GM19455 (cell line): ENCODE results near the gene CAMK1D.
"Not testable (repeated sequence)": the region's sequence is repeated elsewhere in the genome, so short reads cannot be mapped to it uniquely, and the experiment has no call there.

ENCODE experiments used
- ATAC-seq: cut with Tn5 transposase; IDR thresholded peaks from one replicate; pipeline ENCODE4 v1.9.1; 2021; ENCODE audit not compliant: unreplicated experiment

Gene CAMK1D

DNA sequence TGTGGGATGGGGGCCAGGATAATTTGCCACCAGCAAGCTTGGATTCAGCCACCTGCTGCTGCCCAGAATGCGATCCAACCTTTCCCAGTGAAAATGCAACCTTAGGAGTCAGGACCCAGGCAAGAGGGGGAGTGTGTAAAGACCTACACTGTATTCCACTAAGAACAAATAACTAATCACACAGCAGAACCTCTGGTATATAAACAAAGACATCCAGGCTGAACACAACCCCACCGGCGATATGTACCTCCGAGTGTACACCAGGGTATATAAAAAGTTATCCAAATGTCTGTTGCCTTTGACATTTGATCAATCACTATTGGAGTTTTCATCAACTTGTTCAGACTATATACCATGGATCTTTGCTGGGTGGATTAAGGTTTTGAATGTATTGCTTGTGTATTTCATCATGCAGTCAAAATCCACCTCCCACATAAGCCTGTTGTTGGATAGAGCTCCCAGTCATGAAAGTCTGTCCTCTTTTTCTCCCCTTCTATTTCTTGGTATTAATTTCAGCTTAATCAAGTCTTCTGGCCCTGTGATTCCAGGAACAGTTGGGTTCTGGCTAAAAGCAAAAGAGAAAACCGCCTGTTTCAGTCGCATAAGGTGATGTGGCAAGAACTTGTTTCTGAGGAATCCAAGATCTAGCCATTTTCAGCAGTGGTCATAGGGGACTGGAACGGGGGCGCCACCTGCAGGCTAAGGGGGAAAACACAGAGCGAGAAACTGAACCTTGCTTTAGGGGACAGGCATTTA lies 361.4 kb downstream of the CAMK1D start:
- ATAC-seq: no peak

DNA sequence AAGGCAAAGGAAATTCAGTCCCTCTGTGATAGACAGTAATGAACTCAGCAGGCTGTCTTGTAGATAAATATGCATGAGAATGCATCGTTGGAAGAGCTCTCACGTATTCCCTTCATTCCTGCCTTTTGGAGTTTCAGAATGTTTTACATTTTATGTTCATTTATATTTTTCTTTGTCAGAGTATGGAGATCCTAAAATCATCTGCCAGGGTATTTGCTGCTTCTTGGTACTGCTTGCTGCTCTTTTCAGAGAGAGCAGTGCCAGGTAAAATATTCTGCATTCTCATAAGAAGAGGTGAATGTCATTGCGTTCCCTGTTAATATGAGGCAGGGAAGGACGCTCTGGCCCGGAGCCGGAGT lies 362.0 kb downstream of the CAMK1D start:
- no peak for ATAC-seq

DNA sequence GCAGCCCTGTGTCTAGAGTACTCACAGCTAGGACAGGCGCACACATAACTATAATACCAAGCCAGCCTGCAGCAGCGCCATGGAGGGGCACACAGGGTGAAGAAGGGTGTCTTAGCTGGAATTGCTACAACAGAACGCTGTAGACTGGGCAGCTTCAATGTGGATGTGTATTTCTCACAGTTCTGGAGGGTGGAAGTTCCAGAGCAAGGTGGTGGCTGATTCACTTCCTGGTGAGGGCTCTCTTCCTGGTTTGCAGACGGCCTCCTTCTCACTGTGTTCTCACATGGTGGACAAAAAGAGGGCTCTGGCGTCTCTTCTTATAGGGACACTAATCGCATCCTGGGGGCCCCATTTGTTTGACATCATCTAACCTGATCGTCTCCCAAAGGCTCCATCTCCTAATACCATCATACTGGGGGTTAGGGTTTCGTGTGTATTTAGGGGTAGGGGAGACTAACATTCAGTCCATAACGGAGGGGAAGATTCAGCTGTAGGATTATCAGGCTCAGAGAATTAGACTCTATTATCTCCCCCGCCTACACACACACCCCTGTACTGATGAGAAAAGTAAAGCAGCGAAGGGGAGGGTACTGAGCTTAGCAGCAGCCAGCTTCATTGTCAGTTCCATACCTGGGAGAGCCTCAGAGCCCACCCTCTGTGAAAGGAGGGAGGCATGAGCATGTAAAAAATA lies 363.1 kb downstream of the CAMK1D start:
- ATAC-seq: no peak

DNA sequence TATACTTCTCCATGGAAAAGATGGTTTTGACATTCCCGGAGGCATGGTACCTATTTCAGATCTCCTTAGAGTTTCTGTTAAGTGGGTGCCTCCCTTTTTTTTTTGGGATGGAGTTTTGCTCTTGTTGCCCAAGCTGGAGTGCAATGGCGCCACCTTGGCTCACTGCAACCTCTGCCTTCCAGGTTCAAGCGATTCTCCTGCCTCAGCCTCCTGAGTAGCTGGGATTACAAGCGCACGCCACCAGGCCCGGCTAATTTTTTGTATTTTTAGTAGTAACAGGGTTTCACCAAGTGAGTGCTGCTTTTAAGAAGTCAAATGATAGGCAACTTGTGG lies 363.6 kb downstream of the CAMK1D start:
- ATAC-seq: not testable (repeated sequence)

DNA sequence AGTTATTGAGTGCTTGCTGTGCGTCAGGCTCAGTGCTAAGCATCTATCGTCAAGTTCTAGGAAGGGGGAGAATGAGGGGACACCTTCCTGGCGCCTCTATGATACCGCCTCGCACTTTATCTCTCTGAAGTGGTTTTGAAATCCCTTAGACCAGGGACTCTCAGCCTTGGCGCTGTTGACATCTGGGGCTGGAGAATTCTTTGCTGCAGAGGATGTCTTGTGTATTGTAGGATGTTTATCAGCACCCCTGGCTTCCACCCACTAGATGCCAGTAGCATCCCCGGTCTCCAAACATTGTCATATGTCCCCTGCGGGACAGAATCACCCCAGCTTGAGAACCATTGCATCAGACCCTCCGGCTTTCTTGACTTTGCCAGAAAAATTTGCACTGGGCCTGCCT lies 366.7 kb downstream of the CAMK1D start:
- no peak for ATAC-seq

DNA sequence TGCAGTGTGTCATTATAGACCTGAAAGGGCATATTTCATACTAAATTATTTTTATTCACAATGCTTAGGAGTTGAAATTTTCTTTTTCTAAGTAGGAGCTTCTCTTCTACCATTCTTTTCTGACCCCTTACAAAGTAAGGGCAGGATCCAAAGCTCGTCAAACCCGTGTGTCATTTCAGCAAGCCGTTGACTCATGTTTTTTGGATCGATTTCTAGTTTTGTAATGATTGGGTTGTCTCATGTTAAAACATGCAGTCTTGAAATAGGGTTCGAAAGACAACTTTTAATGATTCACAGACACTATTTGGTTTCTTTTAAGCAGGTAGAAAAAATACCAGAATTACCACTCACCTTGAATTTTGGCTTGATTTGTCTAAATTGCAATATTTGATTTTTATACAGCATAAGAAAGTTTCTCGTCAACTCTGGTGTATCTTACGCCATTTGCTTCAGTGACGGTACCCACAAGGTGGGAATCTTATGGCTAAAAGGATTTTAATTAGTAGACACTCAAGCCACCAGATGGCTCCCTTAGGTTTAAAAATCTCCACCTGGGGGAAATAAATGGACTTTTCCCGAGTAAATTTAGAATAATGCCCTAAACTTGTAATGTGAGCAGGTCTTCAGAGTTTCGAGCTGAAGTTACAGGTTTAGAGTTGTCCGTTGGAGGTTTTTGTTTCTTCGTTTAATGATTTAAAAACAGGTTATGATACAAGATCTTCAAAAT lies 368.8 kb downstream of the CAMK1D start:
- ATAC-seq: no peak

DNA sequence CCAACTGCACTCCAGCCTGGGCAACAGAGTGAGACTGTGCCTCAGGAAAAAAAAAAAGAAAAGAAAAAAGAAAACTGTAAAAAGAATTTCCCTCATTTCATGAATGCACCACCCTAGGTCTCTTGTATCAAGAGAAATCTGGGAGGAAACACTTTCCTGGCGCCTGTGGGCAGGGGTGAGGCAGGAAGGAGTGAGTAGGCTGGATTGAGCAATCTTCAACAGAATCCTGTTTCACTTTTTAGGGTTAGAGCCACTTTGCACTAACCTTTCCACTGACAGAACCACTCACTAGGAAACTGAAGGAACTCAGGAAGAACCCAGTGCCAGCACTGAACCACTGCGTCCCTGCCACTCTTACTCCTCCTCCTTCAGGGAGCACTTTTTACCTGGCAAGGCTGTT lies 370.0 kb downstream of the CAMK1D start:
- no peak for ATAC-seq

DNA sequence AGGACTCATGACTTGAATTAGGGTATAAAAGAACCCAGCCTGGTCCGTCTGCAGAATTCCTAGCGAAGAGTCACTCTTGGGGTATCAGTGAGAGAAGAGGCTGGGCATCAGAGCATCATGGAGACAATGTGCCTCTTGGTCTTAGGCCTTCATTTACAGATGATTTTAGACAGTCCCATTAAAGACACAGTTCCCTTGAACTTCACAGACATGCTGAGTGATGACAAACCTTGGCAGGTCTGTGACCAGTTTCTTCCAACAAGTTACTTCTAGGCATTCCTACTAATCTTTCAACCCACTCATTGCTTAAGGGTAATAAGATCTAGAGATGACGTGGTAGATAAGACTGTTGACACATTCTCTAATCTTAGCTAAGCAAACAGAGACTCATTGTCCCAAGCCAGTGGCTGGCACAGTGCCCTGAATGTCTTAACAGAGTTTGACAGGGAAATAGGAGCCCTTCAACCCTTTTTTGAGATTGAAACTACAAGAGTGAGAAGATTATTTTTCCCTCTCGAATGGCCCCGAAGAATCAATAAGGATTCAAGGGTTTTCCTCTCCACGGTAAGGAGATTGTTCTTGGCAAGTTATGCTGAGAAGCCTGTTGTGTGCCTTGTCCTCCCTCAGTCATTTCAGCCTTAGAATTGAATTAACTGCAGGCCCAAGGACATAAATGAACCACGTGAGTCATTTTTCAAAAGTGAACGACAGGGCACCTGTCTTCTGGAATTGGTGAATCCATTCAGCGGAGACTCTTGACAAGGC lies 371.1 kb downstream of the CAMK1D start:
- no peak for ATAC-seq

DNA sequence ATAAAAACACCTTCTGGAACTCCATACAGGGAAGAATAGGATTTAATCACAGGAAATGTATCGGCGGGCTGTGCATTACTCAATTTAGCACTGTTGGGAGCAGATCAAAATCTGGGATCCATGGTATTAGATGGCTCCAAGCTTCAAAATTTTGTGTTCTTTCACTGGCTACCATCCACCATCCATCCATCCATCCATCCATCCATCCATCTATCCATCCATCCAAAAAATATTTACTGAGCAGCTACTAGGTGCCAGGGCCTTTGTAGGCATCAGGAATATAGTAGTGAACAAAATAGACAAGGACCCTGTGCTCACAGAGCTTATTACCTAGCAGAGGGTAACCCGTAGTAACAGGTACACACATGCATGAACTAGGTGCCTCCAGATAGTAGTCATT lies 372.0 kb downstream of the CAMK1D start:
- ATAC-seq: no peak

DNA sequence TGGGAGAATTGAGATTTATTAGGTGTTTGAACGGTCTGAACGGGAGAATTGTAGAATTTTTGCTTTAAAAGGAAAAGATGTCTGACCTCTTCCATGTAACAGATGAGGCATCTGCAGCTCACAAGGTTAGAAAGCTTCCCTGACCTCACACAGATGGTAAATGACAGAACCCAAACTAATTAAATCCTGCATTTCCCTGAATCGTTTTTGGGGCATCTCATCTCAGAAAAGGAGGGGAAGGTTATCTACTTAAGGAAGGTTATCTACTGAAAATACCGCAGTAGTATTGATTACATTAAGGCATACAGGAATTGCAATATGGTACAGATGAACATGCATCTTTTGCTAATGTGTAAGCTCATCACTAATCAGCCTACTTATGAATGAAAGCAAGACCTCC lies 373.9 kb downstream of the CAMK1D start:
- ATAC-seq: no peak

DNA sequence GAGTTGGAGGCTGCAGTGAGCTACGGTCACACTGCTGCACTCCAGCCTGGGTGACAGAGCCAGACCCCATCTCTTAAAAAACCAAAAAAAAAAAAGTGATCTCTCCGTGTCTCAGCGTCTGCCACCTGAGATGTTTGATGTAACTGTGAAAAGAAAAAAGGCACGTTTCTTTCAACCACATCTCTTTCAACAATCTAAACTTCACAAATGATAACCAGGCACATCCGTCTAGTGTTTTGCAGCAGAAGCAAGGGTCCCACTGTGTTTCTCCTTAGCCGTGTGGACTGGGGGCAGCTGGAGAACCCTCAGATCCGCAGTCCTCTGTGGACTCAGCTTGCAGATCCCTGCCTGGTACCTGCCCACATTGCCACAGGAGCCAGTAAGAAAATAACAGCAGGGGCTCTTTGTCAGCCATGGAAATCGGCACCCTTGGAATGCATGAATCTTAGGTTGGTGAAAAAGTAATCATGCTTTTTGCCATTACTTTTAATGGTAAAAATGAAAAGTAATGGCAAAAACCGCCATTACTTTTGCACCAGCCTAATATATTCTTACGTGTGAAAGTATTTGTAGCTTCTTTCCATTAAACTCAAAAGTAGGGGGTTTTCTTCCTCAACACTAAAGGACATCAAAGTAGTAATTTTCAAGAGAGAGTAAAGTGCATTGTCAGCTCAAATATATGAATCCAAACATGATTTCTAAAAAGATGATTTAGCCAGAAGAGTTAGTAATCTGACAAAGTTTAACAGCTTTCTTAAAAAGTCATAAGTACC lies 375.6 kb downstream of the CAMK1D start:
- ATAC-seq: no peak

DNA sequence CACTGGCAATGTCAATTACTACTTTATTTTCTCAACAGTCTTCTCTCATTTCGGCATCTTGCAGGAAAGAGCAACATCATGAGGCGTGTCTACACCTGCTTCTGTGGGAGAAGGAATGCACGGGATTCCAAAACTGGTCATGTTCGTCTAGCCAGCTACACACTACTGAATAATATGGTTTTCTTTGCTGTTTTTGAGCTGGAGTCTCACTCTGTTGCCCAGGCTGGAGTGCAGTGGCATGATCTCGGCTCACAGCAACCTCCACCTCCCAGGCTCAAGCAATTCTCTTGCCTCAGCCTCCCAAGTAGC lies 376.2 kb downstream of the CAMK1D start:
- not testable (repeated sequence) for ATAC-seq

DNA sequence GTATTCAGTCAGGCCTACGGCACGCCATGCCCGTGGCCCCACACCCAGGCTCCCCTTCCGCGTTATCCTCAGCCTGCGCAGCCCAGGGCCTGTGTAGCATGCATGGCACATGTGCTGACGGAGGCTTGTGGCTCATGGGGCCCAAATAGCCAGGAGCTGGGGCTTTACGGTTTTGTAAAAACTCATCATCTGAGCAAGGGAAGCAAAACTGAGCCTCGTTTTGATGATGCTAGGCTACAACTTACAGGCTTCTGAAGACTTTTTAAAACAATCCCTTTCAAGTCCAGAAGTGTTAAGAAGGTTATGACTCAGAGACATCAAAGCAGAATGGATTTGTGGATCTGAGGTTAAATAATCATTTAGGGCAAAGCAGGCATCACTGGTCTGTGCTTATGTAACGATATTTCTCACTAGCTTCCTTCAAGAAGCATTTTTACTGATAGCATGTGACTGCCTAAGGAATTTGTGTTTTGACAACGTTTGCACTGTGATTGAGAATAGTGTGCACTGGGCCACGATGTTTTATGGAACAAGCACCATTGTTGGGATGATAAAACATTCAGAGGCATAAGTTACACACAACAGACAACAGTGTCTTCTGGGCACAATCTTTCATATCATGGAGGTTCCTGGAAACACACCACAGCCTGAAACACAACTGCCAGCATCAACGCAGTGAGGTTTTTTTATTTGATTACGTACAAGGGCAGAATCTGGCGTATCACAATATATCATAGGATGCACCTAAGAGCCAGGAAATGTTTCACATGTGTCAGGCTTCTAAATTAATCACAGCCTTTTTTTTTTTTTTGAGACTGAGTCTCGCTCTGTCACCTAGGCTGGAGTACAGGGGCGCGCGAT lies 377.9 kb downstream of the CAMK1D start:
- ATAC-seq: no peak

DNA sequence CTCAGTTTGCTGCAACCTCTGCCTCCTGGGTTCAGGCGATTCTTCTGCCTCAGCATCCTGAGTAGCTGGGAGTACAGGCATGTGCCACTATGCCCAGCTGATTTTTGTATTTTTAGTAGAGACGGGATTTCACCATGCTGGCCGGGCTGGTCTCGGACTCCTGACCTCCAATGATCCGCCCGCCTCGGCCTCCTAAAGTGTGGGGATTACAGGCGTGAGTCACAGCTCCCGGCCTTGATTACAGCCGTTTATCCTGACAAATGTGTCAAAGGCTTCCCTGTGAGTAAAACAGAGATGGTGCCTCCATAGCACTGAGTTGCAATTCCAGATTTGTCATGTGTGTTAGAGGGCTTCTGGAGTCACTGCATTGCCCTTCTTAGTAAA lies 378.5 kb downstream of the CAMK1D start:
- no peak for ATAC-seq

DNA sequence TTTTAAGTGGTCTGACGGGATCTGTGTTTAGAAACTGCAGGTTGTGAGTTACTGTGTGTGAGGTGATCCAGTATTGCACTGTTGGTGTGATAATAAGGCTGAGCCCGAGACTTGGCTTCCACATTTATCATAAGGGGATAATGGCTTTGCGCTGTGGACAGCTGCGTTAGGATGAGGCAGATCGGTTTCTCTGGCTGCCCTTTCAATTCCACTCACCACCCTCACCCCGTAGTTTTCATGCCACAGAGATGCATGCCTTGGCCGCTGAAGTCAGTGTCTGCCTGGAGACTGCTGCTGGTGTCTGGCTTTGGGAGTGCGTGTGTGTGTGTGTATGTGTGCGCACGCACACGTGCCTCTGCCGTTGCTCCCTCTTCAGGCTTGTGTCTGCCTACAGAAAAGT lies 379.1 kb downstream of the CAMK1D start:
- no peak for ATAC-seq

DNA sequence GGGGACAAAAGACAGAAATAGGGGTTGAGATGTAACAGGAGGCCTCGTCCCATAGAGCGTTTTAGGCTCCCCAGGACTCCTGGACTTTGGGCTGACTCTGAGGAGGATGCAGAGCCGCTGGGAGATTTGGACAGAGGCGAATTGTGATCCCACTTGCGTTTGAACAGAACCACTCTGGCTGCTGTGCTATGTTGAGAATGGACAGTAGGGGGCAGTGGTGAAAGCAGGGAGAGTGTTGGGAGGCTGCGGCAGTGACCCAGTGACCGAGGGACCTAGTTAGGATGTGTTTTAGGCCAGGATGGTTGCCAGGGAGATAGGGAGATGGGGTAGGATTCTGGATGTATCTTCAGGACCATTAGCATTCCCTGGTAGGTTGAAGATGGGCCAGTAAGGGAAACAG lies 380.5 kb downstream of the CAMK1D start:
- ATAC-seq: no peak

DNA sequence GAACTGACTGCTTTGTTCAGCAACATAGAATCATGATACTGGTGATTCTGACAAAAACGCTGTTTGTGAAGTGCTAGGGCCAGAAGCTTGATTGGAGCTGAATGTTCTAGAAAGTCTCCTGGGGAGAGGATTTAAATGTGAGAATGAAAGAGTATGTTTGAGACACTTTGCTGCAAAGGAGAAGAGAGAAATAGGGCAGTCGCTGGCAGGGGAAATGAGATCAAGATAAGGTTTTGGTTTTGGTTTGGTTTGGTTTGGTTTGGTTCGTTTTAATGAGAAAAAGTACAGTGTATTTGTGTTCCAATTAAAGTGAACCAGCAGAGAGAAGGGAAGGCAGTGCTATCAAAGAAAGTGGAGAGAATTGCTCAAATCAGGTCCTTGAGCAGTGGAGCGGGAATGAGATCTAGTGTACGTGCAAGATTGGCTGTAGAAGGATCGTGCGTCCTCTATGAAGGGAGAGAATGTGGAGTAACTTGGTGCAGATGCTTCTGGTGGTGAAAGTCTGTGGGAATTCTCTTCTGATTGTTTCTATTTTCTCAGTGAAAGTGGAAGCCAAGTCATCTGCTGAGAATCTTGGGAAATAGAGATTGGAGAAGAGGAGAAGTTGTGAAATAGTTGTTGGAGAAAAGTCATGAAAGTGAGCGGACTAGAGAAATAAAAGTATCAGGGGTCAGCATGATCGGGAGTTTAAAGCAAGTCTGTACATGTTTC lies 381.6 kb downstream of the CAMK1D start:
- no peak for ATAC-seq

DNA sequence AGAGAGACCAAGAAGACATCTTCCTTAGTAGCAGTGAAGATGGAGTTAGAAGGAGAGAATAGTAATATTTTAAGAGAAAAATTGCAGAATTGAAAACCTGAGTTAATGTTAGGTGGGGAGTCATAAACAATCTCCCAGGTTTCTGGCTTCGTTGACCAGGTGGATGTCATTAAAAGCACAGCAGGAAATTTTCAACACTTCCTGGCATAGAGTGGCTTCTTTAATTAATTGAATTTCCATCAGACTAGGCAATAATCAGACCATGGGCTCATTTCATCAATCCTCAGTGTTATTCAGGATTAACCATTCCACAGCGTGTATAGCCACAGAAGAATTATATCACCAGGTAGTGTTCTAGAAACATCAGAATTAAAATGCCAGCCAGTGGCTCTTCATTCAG lies 383.9 kb downstream of the CAMK1D start:
- ATAC-seq: no peak

DNA sequence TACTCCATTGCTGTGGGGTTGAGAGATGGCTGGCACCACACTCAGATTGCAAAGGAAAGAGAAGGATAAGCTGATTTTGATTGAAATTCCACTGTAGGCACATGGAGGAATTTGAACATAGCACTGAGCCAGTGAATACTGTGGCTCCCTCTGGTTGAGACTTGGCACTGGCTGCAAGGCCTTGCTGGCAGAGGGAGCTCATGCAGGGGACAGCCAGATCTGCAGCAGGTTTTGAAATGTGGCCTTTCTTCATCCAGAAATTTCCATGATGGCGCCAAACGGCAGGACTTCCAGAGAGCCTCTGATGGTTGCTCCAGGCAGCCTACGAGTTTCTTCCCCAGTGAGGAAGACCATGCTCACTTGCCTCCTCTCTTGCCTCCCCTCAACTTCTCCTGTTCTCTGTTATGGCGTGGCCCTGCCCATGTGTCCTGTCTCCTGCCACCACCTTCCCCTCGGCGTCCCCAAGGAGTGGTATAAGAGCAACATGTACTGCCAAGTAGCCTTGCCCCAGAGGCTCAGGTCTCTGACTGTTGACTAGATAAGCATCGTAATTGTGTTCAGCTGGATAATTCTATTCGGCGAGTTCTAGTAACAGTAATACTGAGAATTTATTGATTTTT lies 386.6 kb downstream of the CAMK1D start:
- no peak for ATAC-seq
